Measurements from ENCODE around the gene TULP1. TPM values are rescaled to one million over a fixed set of nuclear protein-coding genes. Genes with fewer than 3 reads are reported as not detected.

TULP1 gene
- total and polyA plus RNA-seq, 2 of the 4 experiments (the other 2 are of a cell fraction) = not detected

DNA sequence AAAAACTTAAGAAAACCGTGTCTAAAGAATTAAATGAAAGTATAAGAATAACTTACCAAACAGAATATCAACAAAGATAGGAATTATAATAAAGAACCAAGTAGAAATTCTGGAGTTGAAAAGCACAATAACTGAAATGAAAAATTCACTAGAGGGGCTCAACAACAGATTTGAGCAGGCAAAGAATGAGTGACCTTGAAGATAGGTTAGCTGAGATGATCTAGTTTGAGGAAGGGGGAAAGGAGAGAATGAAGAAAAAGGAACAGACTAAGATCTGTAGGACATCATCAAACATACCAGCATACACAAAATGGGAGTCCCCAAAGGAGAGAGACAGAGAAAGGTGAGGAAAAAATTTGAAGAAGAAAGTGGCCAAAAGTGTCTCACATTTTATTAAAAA is 37.7 kb upstream of the TULP1 start:
- intact Hi-C loops (cut with micrococcal nuclease) (no loop called here), in situ Hi-C loops (cut with MboI; ENCODE audit: low sequenced_read_pairs) (no loop called here), dilution Hi-C loops (cut with HindIII; ENCODE audit: low sequenced_read_pairs, unreplicated experiment) (no loop called here)
- H3K4me1 ChIP-seq (ENCODE audit: control insufficient read depth, insufficient read depth, low read length) = no peaks in the 10 kb centered on the region
- no peak overlapping the region for H2BK120ac ChIP-seq (ENCODE audit: low read depth, low read length)
- H2BK5ac ChIP-seq (ENCODE audit: low read depth, low read length, poor library complexity, severe bottlenecking) = no peak overlapping the region
- ATAC-seq (ENCODE audit: low read depth) = no peak
- no peak overlapping the region for H3K4me3 ChIP-seq (ENCODE audit: insufficient read depth, low read depth, low read length)
- no CpG with 5 or more reads among the region's 1 CpG for WGBS, 2 experiments (ENCODE audit: extremely low coverage in 2 of 2, insufficient read length in 1 of 2)
- BruUV-seq (replicated peaks) = no TSS peak
- no peak overlapping the region for H3K18ac ChIP-seq (ENCODE audit: low read depth, low read length)
- H3K27ac ChIP-seq (ENCODE audit: insufficient read depth, low read length) = no peak overlapping the region
- no peak overlapping the region for H2AK9ac ChIP-seq (replicated peaks; ENCODE audit: low read depth, low read length, poor library complexity)
- H4K8ac ChIP-seq (ENCODE audit: low read depth in 2 of 2, low read length in 2 of 2) = no peak overlapping the region
- no peak overlapping the region for H4K91ac ChIP-seq (ENCODE audit: insufficient read depth, low read depth, low read length)
- CTCF ChIA-PET = no interaction called here
- H3K27me3 ChIP-seq (ENCODE audit: control insufficient read depth, insufficient read depth, low read length) = peaks cover 15% of the 10 kb centered on the region
- no peak overlapping the region for H4K5ac ChIP-seq (ENCODE audit: low read depth, low read length)
- no peak overlapping the region for H2AK5ac ChIP-seq (ENCODE audit: low read depth, low read length)
- H4K20me1 ChIP-seq (ENCODE audit: insufficient read depth, low read length) = no peaks in the 10 kb centered on the region
- H3K23ac ChIP-seq (ENCODE audit: low read depth, low read length) = no peak overlapping the region
- no peak overlapping the region for H3K4me2 ChIP-seq (ENCODE audit: low read depth, low read length)
- H3K14ac ChIP-seq (replicated peaks; ENCODE audit: low read depth, low read length) = no peak overlapping the region
- POLR2A ChIA-PET (ENCODE audit: unreplicated experiment) = no interaction called here
- no peak for DNase-seq
- H2BK20ac ChIP-seq (ENCODE audit: low read depth, low read length) = no peak overlapping the region
- H3K9ac ChIP-seq (ENCODE audit: low read depth, low read length) = no peak overlapping the region
- TF ChIP-seq NFE2L2 (IDR thresholded peaks at IDR 0.05; ENCODE audit: low read depth, low read length) (no peak), BHLHE40 (IDR thresholded peaks at IDR 0.05; ENCODE audit: low read depth, low read length) (no peak), MAFK (IDR thresholded peaks at IDR 0.05; ENCODE audit: low read depth, low read length) (no peak), CEBPB (IDR thresholded peaks at IDR 0.05; ENCODE audit: low read depth, low read length) (no peak), MXI1 (IDR thresholded peaks at IDR 0.05; ENCODE audit: borderline replicate concordance, low read depth, low read length) (no peak), USF2 (IDR thresholded peaks at IDR 0.05; ENCODE audit: low read depth, low read length) (no peak), FOS (IDR thresholded peaks at IDR 0.05; ENCODE audit: low read depth, low read length) (no peak)
- H2BK15ac ChIP-seq (ENCODE audit: low read depth, low read length) = no peak overlapping the region
- no peak overlapping the region for H3K4ac ChIP-seq (ENCODE audit: low read depth, low read length)
- no peak overlapping the region for H2AFZ ChIP-seq (replicated peaks; ENCODE audit: low read length, poor library complexity)
- peaks cover 6% of the 10 kb centered on the region for H3K9me3 ChIP-seq (ENCODE audit: control insufficient read depth, insufficient read depth, low read length)
- H3K36me3 ChIP-seq (ENCODE audit: control insufficient read depth, insufficient read depth, low read length) = no peaks in the 10 kb centered on the region
- no peaks in the 10 kb centered on the region for H3K79me1 ChIP-seq (ENCODE audit: low read depth in 1 of 2, low read length in 2 of 2)
- H3K9me1 ChIP-seq (ENCODE audit: insufficient read depth, low read length) = no peaks in the 10 kb centered on the region
- no peak overlapping the region for H3K56ac ChIP-seq (ENCODE audit: extremely low read depth, insufficient read depth, low read length)

Measured in IMR-90 (cell line).